Body of pancreas (tissue), 4 donors: ENCODE results near the gene SLC12A7. TPM values are rescaled to one million over a fixed set of nuclear protein-coding genes. Genes with fewer than 3 reads are reported as not detected.

Source experiments
- ATAC-seq: fragments of 150-250 bp; one replicate; pipeline ENCODE4 v1.9.1; 2016
- DNase-seq, 4 donors: peaks; one replicate each; pipeline ENCODE4 v3.0.0-alpha.2; 2019
- H3K27ac ChIP-seq, 4 donors: fragments of 200-600 bp; sonication (generic); 1 replicate in 3 of 4; 2 replicates in 1 of 4; pipeline versions ENCODE4 v1.5.1 to v1.6.1; 2016 to 2019; ENCODE audit warnings: mild to moderate bottlenecking in 1 of 4, mixed read lengths in 1 of 4, moderate library complexity in 1 of 4
- H3K27me3 ChIP-seq, 2 donors: fragments of 200-600 bp; sonication (generic); one replicate each; pipeline ENCODE4 v1.6.0; 2016; ENCODE audit warnings: mild to moderate bottlenecking in 1 of 2
- H3K36me3 ChIP-seq, 2 donors: fragments of 200-600 bp; sonication (generic); replicated peaks in 1 of 2; 2 replicates each; pipeline ENCODE4 v1.5.1; 2016; ENCODE audit warnings: low read depth in 2 of 2; ENCODE audit not compliant: insufficient read depth in 1 of 2
- H3K4me1 ChIP-seq: fragments of 200-600 bp; sonication (generic); one replicate; pipeline ENCODE4 v1.6.0; 2016
- H3K4me3 ChIP-seq, 2 donors: fragments of 200-600 bp; sonication (generic); 1 replicate in 1 of 2; 2 replicates in 1 of 2; pipeline ENCODE4 v1.5.1; 2016 to 2019
- H3K9me3 ChIP-seq, 3 donors: fragments of 200-600 bp; sonication (generic); 1 replicate in 2 of 3; 2 replicates in 1 of 3; pipeline ENCODE4 v1.5.1; 2016
- CTCF ChIP-seq, 7 experiments: fragments of 450-650 bp in 4 of 7; fragments of 200-600 bp in 3 of 7; sonication (generic) in 3 of 7; IDR thresholded peaks; one replicate each; pipeline ENCODE4 v1.5.1; 2016 to 2019; ENCODE audit warnings: antibody characterized with exemption in 7 of 7
- POLR2A ChIP-seq, 3 donors: fragments of 450-650 bp; IDR thresholded peaks; one replicate each; pipeline ENCODE4 v1.6.1; 2016; ENCODE audit warnings: antibody characterized with exemption in 3 of 3, mild to moderate bottlenecking in 2 of 3
- WGBS, 2 donors: methylation state at CpG; one replicate each; pipeline ENCODE4 v1.1.5; 2017; 5-methylcytosine and 5-hydroxymethylcytosine counted together
- intact Hi-C: fragments of 100-400 bp; cut with DNase I; formaldehyde crosslinking; loops from one replicate; pipeline ENCODE4 v1.15.1; 2023
- total RNA-seq, 2 donors: library from RNA; depleted of rRNA; stranded (reverse); fragments of >200 nt; gene quantifications; one replicate each; pipeline ENCODE4 v1.1.0, GENCODE V29; 2016

The SLC12A7 gene
- total RNA-seq, 2 donors from 2014 or later = 35.5 to 42.8 TPM

GRCh38 chr5:1021136-1021968 lies 90.5 kb downstream of the SLC12A7 start:
- peak in 1 of 4 donors; percentile 5 for DNase-seq
- no peaks in the 10 kb centered on the region for H3K4me1 ChIP-seq
- no peak overlapping the region for H3K27ac ChIP-seq
- no peaks in the 10 kb centered on the region for H3K9me3 ChIP-seq
- H3K36me3 ChIP-seq = no peaks in the 10 kb centered on the region
- intact Hi-C loops = no loop called here
- no peaks in the 10 kb centered on the region for H3K27me3 ChIP-seq
- no peak overlapping the region for H3K4me3 ChIP-seq
- ATAC-seq = no peak
- WGBS, 2 donors = 69 to 70% methylated on average over 18 to 26 of the region's 29 CpGs
- no peak for TF ChIP-seq POLR2A (IDR thresholded peaks at IDR 0.05)
- TF ChIP-seq CTCF (IDR thresholded peaks at IDR 0.05) = no peak

- no peak for ATAC-seq
- H3K9me3 ChIP-seq = no peaks in the 10 kb centered on the region
- no peak overlapping the region for H3K4me3 ChIP-seq
- H3K36me3 ChIP-seq = no peaks in the 10 kb centered on the region
- intact Hi-C loops = no loop called here
- H3K27me3 ChIP-seq = no peaks in the 10 kb centered on the region
- TF ChIP-seq POLR2A (IDR thresholded peaks at IDR 0.05) = no peak
- no peak for TF ChIP-seq CTCF (IDR thresholded peaks at IDR 0.05)
- WGBS, 2 donors = 69 to 73% methylated on average over 15 to 16 of the region's 16 CpGs
- H3K27ac ChIP-seq = no peak overlapping the region
- H3K4me1 ChIP-seq = no peaks in the 10 kb centered on the region
- DNase-seq = peak in 1 of 4 donors; percentile 3
Measured at GRCh38 chr5:1020452-1020961, 91.4 kb downstream of the SLC12A7 start.

- no peak for TF ChIP-seq CTCF (IDR thresholded peaks at IDR 0.05)
- no peak for TF ChIP-seq POLR2A (IDR thresholded peaks at IDR 0.05)
- 79 to 86% methylated on average over 21 to 36 of the region's 37 CpGs for WGBS, 2 donors
- H3K27ac ChIP-seq = no peak overlapping the region
- intact Hi-C loops = no loop called here
- no peak for ATAC-seq
- H3K4me3 ChIP-seq = no peak overlapping the region
- H3K36me3 ChIP-seq = no peaks in the 10 kb centered on the region
- H3K4me1 ChIP-seq = no peaks in the 10 kb centered on the region
- H3K9me3 ChIP-seq = no peaks in the 10 kb centered on the region
- no peak for DNase-seq
- H3K27me3 ChIP-seq = no peaks in the 10 kb centered on the region
Measured at GRCh38 chr5:1019001-1019905, 92.6 kb downstream of the SLC12A7 start.

- 79 to 81% methylated on average over 7 to 9 of the region's 9 CpGs for WGBS, 2 donors
- H3K9me3 ChIP-seq = no peaks in the 10 kb centered on the region
- intact Hi-C loops = no loop called here
- DNase-seq (no peak), ATAC-seq (no peak)
- H3K27ac ChIP-seq = no peak overlapping the region
- TF ChIP-seq CTCF (IDR thresholded peaks at IDR 0.05) = no peak
- TF ChIP-seq POLR2A (IDR thresholded peaks at IDR 0.05) = no peak
- no peaks in the 10 kb centered on the region for H3K4me1 ChIP-seq
- no peaks in the 10 kb centered on the region for H3K27me3 ChIP-seq
- H3K36me3 ChIP-seq = no peaks in the 10 kb centered on the region
- no peak overlapping the region for H3K4me3 ChIP-seq
Measured at GRCh38 chr5:1018596-1018995, 93.3 kb downstream of the SLC12A7 start.
